HEK293T (cell line): ENCODE results near the gene ATP1A4.

Experiments used
- ARNT ChIP-seq: fragments of 450-650 bp; IDR thresholded peaks from 2 replicates; pipeline ENCODE4 v1.6.1; 2017; ENCODE audit warnings: mild to moderate bottlenecking
- BHLHE40 ChIP-seq: fragments of 450-650 bp; IDR thresholded peaks from 2 replicates; pipeline ENCODE4 v1.6.1; 2016; ENCODE audit warnings: mild to moderate bottlenecking, moderate library complexity, borderline replicate concordance
- CTBP1 ChIP-seq: fragments of 450-650 bp; IDR thresholded peaks from 2 replicates; pipeline ENCODE4 v1.6.1; 2016; ENCODE audit warnings: borderline replicate concordance
- FOXA1 ChIP-seq: fragments of 450-650 bp; IDR thresholded peaks from 2 replicates; pipeline ENCODE4 v1.6.1; 2016; ENCODE audit warnings: mild to moderate bottlenecking
- FOXM1 ChIP-seq: fragments of 450-650 bp; IDR thresholded peaks from 2 replicates; pipeline ENCODE4 v1.6.1; 2017; ENCODE audit warnings: mild to moderate bottlenecking, borderline replicate concordance
- LEF1 ChIP-seq: fragments of 450-650 bp; IDR thresholded peaks from 2 replicates; pipeline ENCODE4 v1.6.1; 2017; ENCODE audit warnings: mild to moderate bottlenecking, borderline replicate concordance
- NFRKB ChIP-seq: fragments of 450-650 bp; IDR thresholded peaks from 2 replicates; pipeline ENCODE4 v1.6.1; 2016; ENCODE audit warnings: mild to moderate bottlenecking, moderate library complexity
- PKNOX1 ChIP-seq: fragments of 450-650 bp; IDR thresholded peaks from 2 replicates; pipeline ENCODE4 v1.6.1; 2016
- SP1 ChIP-seq: fragments of 450-650 bp; IDR thresholded peaks from 2 replicates; pipeline ENCODE4 v1.6.1; 2017
- SUZ12 ChIP-seq: fragments of 450-650 bp; IDR thresholded peaks from 2 replicates; pipeline ENCODE4 v1.6.1; 2016; ENCODE audit warnings: mild to moderate bottlenecking
- TARDBP ChIP-seq: fragments of 450-650 bp; IDR thresholded peaks from 2 replicates; pipeline ENCODE4 v1.6.1; 2016
- ZNF384 ChIP-seq: fragments of 450-650 bp; IDR thresholded peaks from 2 replicates; pipeline ENCODE4 v1.6.1; 2016

- TF ChIP-seq SP1 (no peak), BHLHE40 (no peak), FOXM1 (no peak), SUZ12 (no peak), ARNT (no peak), NFRKB (no peak), FOXA1 (no peak), PKNOX1 (no peak), ZNF384 (no peak), CTBP1 (no peak), LEF1 (no peak), TARDBP (no peak)
Measured at GRCh38 chr1:160221089-160221488, 69.7 kb downstream of the ATP1A4 start.
